IMR-90 (cell line): ENCODE data around the gene STON2.

Experiments
- BHLHE40 ChIP-seq: fragments of 150-350 bp; IDR thresholded peaks from 2 replicates; pipeline ENCODE4 v1.6.1; 2016; ENCODE audit warnings: mild to moderate bottlenecking, low read depth, low read length
- CEBPB ChIP-seq: IDR thresholded peaks from 2 replicates; pipeline ENCODE4 v1.6.1; 2012; ENCODE audit warnings: low read depth, low read length, improper control_type of control experiment
- CHD1 ChIP-seq: IDR thresholded peaks from 2 replicates; pipeline ENCODE4 v1.6.1; 2012; ENCODE audit warnings: low read depth, low read length, improper control_type of control experiment
- CTCF ChIP-seq: conservative IDR thresholded peaks from 2 replicates; pipeline ENCODE4 v1.5.1; 2012; ENCODE audit warnings: mild to moderate bottlenecking, low read depth, low read length, improper control_type of control experiment
- ELK1 ChIP-seq: fragments of 150-350 bp; IDR thresholded peaks from 2 replicates; pipeline ENCODE4 v1.6.1; 2016; ENCODE audit warnings: low read depth, mild to moderate bottlenecking, low read length, moderate library complexity, borderline replicate concordance
- MAFK ChIP-seq: IDR thresholded peaks from 2 replicates; pipeline ENCODE4 v1.6.1; 2012; ENCODE audit warnings: low read depth, low read length, improper control_type of control experiment
- MXI1 ChIP-seq: IDR thresholded peaks from 2 replicates; pipeline ENCODE4 v1.6.1; 2012; ENCODE audit warnings: low read depth, mild to moderate bottlenecking, low read length, moderate library complexity, borderline replicate concordance
- NFE2L2 ChIP-seq: fragments of 150-350 bp; IDR thresholded peaks from 2 replicates; pipeline ENCODE4 v1.6.1; 2016; ENCODE audit warnings: low read depth, mild to moderate bottlenecking, low read length
- POLR2A ChIP-seq: IDR thresholded peaks from 2 replicates; pipeline ENCODE4 v1.6.1; 2012; ENCODE audit warnings: mild to moderate bottlenecking, low read depth, low read length
- RAD21 ChIP-seq: IDR thresholded peaks from 2 replicates; pipeline ENCODE4 v1.6.1; 2012; ENCODE audit warnings: low read length, improper control_type of control experiment
- SMC3 ChIP-seq: fragments of 150-350 bp; IDR thresholded peaks from 2 replicates; pipeline ENCODE4 v1.6.1; 2016; ENCODE audit warnings: low read depth, mild to moderate bottlenecking, antibody characterized with exemption, low read length, moderate library complexity
- USF2 ChIP-seq: fragments of 150-350 bp; IDR thresholded peaks from 2 replicates; pipeline ENCODE4 v1.6.1; 2017; ENCODE audit warnings: mild to moderate bottlenecking, antibody characterized with exemption, low read length, low read depth

GRCh38 chr14:81406863-81407262, 6.7 kb upstream of the STON2 start:
- TF ChIP-seq CTCF (no peak), POLR2A (no peak), MXI1 (no peak), RAD21 (no peak), SMC3 (no peak), BHLHE40 (no peak), CHD1 (no peak), MAFK (no peak), ELK1 (no peak), NFE2L2 (no peak), CEBPB (no peak), USF2 (no peak)
